Stimulated activated CD8-positive, alpha-beta memory T cell treated with anti-CD3 and anti-CD28 coated beads, Interleukin-2, amount 100 ng/mL, for 48 hours (primary cell): ENCODE results near the gene TST.

Source experiments
- DNase-seq, 2 donors: peaks; one replicate each; pipeline ENCODE4 v3.0.0-alpha.2; 2020; ENCODE audit warnings: low read depth in 2 of 2

The TST gene

GRCh38 chr22:37019309-37020191, at the start of gene TST, which contains the start of gene MPST:
TST (minus strand) TSS chr22:37019447; CDS start chr22:37018732, 715 bp downstream.
MPST (plus strand) TSS chr22:37019742; CDS start chr22:37019837, 95 bp downstream.
- DNase-seq = peak; percentile 28 to 30

GRCh38 chr22:37068859-37069258, 49.6 kb upstream of the TST start:
- DNase-seq = no peak

GRCh38 chr22:37067428-37067827, 48.2 kb upstream of the TST start:
- DNase-seq = no peak

- DNase-seq = no peak
Observed at GRCh38 chr22:37065961-37066360, 46.7 kb upstream of the TST start.

- DNase-seq = no peak
Observed at GRCh38 chr22:37065180-37065579, 45.9 kb upstream of the TST start.

GRCh38 chr22:37064553-37064952, 45.3 kb upstream of the TST start:
- no peak for DNase-seq

- DNase-seq = no peak
Observed at GRCh38 chr22:37063431-37064420, 44.5 kb upstream of the TST start.

GRCh38 chr22:37062702-37063381, 43.6 kb upstream of the TST start:
- no peak for DNase-seq

- DNase-seq = no peak
Observed at GRCh38 chr22:37062376-37062675, 43.1 kb upstream of the TST start.

- DNase-seq = no peak
Observed at GRCh38 chr22:37061611-37062375, 42.5 kb upstream of the TST start.

GRCh38 chr22:37060801-37061610, 41.8 kb upstream of the TST start:
- DNase-seq = peak; percentile 45 to 73

- no peak for DNase-seq
Observed at GRCh38 chr22:37059876-37060449, 40.7 kb upstream of the TST start.

- no peak for DNase-seq
Observed at GRCh38 chr22:37058917-37059701, 39.9 kb upstream of the TST start.

GRCh38 chr22:37057796-37058510, 38.7 kb upstream of the TST start:
- no peak for DNase-seq

GRCh38 chr22:37057226-37057625, 38.0 kb upstream of the TST start:
- DNase-seq = no peak

- no peak for DNase-seq
Observed at GRCh38 chr22:37056246-37056645, 37.0 kb upstream of the TST start.

- DNase-seq = no peak
Observed at GRCh38 chr22:37054600-37055365, 35.5 kb upstream of the TST start.

GRCh38 chr22:37054056-37054395, 34.8 kb upstream of the TST start:
- no peak for DNase-seq
